Activated gamma-delta T cell (primary cell): ENCODE measurements around the gene CHSY3.

Experiments used
- DNase-seq: peaks from one replicate; lab custom pipeline; 2025; lab: John Stamatoyannopoulos, UW

CHSY3 gene

DNA sequence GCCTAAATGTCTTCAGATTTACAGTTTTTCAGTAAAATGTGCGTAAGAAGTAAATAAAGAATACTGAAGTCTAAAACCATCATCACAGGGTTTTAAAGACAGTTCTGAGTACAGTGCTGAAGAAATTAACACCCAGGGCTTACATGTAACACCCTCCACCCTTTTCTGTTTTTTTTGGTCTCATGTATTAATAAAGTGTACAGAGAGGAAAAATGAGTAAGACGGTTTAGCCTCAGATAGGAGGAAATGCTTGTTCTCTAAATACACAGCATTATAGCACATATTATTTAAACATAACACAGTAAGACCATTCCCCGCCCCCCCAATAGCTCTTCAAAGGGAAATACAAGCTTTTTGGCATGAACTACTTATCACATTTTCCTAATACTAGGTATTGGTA lies 119.3 kb downstream of the CHSY3 start:
- no peak for DNase-seq

DNA sequence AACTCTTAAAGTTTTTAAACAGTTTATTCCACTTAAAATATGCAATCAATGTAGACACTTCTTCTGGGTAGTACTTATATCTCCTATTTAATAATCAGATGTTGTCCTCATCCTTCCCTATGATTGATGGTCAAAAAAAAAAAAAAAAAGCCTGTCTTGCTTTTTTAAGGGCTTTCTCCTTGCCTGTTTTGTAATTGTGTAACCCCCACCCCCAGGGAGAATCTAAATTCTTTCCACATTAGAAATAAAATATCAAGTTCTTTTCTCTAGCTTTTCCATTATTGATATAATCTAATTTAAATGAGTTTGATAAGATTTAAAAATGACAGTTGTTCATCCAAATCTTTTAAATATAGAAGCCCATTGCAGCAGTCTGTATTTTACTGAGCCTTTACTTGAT lies 119.7 kb downstream of the CHSY3 start:
- DNase-seq = no peak

DNA sequence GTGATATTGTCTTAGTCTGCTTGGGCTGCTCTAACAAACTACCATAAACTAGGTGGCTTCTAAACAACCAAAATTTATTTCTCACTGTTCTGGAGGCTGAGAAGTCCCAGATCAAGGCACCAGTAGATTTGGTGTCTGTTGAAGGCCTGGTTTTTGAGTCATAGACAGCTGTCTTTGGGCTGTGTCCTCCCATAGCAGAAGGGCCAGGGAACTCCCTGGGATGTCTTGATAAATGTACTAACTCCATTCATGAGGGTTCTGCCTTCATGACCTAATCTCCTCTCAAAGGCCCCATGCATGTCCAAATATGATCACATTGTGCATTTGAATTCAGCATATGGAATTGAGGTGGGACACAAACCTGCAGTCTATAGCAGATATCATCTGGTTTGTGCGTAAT lies 121.2 kb downstream of the CHSY3 start:
- DNase-seq = no peak

DNA sequence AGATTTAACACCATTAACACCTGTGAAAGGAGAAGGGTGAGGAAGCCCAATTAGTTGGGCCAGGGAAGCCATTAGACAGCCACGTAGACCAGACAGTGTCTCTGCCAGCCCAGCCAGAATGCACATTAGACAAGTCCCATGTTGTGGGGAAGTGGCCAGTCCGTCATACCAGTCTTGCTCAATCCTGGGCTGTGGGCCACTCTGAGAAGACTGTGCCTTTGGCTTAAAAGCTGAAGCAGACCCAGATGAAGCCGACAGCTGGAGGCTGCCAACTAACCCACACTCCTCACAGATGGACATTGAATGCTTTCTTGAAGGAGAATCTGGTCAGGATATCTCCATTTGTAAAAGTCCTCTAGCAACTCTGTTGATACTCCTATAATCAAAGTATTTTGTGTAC lies 128.5 kb downstream of the CHSY3 start:
- no peak for DNase-seq

DNA sequence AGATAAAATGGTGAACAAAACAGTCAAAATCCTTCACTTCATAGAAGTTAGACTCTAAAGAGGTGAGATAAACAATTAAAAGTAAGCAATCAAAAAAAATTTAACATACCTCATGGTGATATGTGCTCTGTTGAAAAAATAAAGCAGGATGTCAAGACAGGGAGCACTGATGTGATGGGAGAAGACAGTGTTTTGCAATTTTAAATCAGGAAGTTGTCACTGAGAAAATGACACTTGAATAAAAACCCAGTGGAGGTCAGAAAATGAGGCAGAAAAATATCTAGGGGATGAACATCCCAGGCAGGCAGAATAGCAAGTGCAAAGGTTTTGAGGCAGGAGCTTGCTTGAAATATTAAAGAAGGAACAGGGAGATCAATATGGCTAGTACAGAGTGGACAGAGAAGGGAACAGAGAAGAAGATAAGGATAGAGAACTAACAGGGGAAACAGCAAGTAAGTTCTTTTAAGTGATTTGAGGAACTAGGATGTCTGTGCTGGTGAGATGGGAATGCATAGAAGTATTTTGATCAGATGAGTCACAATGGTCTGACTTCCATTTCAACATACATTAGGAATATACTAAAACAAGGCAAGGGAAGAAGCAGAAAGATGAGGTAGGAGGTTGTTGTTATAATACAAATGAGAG lies 130.4 kb downstream of the CHSY3 start:
- DNase-seq = no peak

DNA sequence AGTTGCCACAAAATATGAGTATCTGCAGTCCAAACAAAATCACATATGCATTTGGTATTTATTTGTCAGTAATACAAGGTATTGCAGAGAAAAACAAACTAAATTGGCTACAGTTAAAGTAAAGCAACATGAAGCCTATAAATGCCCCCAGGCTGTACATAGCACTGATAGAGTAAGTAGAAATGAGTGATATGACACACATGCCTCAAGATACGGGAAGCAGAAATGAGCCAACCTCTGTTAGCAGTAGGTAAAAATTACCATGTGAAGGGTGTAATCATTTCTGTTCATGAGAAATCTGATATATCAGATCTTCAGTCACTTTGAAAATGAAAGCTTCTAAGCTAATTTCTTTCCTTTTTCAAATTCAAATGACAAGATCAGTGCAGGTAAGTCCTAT lies 131.1 kb downstream of the CHSY3 start:
- DNase-seq = no peak

DNA sequence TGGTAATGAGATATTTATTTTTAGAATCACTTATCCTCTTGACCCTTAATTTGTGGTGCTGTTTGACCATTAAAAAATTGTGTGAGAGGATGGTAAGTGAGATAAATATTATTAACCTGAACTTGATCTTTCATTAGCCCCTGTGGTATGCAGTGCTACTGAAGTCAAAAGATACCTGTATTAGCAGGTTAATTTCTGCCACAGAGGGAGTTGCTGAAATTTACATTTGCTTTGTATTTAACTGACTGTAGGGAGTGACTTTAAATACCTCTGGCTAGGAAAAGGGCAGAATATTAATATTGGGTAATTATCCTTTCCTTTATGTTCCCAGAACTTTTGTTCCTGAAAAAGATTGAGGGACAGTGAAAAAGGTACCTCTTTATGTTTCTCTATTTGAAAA lies 133.6 kb downstream of the CHSY3 start:
- no peak for DNase-seq

DNA sequence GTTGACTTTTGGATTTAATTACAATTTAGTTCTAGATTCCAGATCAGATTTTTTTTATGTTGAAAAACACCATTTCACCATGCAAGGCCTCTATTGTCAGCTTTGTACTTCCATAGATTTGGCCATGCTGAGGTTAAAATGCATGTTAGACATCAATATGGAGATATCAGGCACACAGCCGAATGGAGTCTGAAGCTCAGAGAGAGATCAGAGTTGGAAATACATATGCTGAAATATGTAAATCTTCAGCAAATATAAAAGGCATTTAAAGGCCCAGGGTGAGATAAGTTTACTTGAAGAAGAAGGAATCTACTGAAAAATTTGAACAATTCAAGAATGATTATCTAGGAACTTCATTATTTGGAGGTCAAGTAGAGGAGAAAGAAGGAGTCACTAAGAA lies 139.6 kb downstream of the CHSY3 start:
- no peak for DNase-seq

DNA sequence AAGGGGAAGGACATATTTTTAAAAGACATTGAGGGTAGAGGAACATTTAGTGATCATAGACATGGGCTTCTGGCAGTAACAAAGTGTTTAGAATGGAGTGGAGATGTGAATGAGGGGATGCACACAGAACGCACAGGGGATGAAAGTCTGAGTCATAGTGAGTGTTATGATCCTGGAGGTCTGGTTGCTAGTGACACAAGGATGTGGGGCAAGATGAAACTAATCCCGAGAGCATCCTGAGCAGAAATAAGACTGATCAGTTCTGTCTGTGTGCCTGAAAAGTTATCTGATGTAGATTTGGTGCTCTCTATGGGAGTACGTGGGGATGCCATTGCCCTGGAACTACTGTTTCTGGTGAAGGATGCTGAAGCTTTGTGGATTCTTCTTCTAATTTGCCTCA lies 141.1 kb downstream of the CHSY3 start:
- no peak for DNase-seq

DNA sequence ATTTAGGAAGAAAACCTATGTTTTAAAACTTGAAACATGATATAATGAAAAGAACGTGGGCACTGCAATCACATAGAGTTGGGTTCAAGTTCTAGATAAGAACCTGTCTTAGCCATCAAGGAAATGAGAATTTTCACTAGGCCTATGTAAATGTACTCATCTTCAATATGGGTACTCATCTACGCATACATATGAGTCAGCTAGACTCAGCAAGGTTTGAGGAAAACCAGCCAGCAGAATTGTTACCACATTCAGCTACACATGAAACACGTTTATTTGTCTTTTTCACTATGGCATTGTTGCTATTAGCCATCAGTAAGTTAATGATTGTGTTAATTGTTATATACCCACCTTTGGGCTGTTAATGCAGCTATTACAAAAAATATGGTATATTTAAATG lies 146.3 kb downstream of the CHSY3 start:
- DNase-seq = no peak

DNA sequence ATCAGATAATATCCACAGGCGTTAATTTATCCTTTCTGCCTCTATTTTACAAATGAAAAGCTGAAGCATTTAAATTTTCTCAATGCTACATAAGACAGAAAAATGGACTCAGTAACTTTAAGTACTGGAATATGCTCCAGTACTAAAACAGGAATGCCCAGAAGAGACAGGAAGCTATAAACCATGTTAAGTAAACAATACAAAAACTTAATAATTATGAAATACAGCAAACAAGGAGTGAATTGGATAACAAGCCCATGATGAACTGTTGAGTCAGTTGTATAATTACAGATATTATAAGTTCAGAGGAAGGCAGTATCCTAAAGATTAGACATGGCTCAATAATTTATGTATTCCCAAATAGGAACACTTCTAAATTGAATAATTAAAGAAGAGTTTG lies 148.5 kb downstream of the CHSY3 start:
- no peak for DNase-seq

DNA sequence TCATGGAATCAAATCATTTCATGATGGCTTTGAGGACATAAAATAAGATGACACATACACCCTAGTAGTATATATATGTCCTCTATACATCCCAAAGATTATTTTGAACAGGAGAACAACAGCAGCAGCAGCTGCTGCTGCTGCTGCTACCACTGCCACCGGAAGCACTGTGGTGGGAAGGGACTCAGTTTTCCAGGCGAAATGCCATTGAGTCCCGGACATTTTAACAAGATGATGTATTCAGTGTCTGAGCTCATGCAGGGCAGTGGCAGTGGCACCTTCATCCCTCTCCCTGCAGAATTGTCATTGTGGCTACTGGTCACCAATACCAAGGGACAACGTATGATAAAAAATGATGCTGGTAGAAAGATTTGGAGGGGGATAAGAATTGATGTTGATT lies 151.3 kb downstream of the CHSY3 start:
- no peak for DNase-seq

DNA sequence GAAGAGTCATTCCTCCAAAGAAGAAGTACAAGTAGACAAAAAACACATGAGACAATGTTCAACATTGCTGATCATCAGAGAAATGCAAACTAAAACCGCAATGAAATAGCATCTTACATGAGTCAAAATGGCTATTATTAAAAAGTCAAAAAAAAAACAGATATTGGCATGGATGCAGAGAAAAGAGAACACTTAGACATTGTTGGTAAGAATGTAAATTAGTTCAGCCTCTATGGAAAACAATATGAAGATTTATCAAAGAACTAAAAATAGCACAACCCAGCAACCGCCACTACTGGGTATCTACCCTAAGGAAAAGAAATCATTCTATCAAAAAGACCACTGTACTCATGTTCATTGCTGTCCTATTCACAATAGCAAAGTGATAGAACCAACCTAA lies 157.5 kb downstream of the CHSY3 start:
- no peak for DNase-seq

DNA sequence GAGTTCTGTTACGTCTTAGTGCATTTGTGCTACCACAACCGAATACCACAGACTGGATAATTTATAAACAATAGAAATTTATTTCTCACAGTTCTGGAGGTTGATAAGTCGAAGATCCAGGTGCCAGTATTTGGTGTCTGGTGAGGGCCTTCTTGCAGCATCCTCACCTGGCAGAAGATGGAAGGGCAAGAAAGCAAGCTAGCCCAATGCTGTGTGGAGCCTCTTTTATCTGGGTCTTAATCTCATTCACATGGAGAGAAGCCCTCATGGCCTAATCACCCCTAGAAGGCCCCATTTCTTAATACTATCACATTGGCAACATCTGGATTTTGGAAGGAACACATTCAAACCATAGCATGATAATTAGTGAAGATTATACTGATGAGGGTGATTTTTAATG lies 159.3 kb downstream of the CHSY3 start:
- no peak for DNase-seq

DNA sequence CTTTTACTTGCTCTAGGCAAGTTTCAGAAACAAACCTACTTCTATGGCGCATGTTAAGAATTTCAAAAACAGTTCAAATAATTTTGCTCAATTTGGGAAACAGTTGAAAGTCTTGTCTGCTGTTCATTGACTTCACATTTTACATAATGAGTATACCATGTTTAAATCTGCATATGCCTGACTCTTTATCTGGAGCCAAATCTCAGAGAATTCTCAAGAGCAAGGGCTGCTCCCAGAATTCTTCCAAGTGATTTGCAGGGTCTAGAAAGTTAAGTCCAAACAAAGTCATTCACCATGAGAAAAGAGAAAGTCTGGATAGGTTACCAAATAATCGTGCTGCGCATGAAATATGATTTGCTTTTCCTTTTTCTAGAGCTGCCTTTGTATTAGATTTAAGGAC lies 160.2 kb downstream of the CHSY3 start:
- no peak for DNase-seq

DNA sequence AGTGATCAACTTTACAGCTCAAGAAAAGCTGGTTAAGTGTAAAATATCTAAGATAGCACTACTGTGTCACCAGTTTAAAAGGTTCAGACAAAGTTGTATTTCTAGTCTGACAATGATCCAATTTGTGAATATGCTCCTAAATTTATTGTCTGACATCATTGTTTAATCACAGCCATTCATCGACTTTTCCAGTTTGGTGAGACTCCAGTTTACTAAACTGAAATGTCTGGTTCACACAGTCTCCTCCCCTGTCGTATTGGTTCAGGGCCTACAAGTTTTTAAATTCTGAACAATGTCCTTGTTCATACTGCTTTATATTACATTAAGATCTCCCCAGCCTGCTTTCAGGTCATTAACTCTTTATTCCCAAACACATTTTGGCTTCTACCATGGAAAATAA lies 161.4 kb downstream of the CHSY3 start:
- no peak for DNase-seq

DNA sequence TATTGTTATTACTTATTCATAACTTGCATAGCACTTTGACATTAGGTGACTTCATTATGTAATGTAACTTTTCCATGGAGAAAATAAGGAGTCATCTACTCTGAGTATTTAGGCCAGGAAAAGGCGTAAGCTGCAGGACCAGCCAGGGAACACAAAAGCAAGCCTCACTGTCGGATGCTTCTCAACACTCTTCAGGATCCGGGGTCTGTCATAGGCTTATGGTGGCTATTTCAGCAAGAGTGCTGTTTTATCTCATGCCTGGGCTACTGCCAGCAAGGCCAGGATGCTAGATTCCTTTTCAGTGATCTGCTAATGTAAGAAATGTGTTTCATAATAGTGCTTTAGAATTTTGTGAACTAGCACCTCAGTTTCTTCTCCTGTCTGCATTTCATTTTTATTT lies 162.4 kb downstream of the CHSY3 start:
- DNase-seq = no peak

DNA sequence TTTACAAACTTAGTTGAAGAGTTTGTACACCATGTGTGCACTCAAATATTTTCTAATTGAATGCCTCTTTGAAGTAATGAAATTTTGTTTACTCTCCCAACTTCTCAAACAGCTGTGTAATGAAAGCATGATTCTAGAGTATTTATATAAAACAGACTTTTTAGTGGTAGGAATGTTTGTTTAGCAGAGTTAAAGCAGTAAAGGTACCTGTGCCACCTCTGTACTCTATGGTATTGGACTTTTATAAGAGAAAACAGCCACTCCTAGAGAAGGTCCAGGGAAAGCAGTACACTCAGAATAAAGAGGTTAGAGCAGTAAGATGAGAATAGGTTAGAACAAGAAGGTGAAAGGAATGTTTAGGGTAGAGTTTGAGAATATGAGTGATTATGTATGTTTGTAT lies 163.1 kb downstream of the CHSY3 start:
- no peak for DNase-seq

DNA sequence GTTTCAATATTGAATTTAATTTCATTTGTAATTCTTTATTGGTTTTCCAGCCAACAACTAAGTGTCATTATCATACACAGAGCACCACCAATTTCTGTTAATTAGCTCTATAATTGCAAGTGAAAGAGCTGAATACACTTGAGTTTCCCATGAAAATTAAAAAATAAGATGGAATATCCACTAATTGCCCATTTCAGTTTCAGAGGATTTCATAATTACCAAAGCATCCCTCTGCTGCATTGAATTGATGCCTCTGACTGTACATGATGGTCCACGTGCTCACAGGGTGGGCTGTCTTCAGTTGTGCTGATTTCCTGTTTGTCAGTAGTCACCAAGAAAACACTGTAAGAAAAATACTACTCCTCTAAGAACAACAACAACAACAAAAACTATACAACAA lies 163.8 kb downstream of the CHSY3 start:
- no peak for DNase-seq

DNA sequence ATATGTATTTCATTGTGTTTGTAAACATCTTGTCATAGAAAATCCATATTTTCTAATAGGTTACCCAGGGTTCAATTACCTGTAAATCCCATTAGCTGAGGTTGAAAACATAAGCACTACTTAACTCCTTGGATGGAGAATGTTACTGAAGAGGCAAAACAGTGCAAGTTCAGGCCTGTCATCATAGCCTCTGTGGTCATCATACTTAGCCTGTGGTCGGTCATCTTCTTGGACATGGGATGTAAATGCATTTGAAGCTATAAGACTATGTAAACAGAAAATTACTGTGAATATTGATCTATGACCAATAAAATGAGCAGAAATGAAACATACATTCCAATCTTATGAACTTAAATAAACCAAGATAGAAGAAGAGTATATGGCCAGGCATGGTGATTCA lies 164.7 kb downstream of the CHSY3 start:
- no peak for DNase-seq

DNA sequence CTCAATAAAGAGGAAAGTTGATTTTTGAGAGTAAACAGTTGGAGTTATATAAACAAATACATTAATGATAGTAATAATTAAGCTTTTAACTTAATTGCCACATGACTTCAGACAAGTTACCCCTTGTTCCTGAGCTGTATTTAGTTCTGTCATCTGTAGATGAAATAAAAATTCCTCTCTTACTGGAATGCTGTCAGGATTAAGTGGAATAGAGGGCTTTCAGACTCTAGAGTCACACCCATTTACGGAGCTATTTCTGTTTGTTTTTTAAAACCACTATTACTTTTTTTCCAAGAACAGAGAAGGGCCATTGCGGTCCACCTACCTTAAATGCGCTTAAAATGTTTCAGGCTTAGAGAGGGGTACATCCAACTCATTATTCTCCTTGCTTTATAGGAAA lies 170.6 kb downstream of the CHSY3 start:
- DNase-seq = no peak

DNA sequence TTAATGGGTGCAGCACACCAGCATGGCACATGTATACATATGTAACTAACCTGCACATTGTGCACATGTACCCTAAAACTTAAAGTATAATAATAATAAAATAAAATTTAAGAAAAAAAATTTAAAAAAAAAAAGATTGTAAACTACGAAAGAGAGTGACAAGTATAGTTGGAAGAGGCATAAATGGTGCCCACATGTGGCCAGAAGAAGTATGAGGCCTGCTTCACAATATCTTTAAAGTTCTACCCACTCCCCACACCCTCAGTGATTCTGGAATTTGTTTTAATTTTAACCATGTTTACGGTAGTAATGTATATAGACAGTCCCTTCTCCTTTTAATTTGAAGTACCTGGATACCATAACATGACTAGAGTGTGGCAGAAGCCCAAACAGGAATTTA lies 172.7 kb downstream of the CHSY3 start:
- no peak for DNase-seq

DNA sequence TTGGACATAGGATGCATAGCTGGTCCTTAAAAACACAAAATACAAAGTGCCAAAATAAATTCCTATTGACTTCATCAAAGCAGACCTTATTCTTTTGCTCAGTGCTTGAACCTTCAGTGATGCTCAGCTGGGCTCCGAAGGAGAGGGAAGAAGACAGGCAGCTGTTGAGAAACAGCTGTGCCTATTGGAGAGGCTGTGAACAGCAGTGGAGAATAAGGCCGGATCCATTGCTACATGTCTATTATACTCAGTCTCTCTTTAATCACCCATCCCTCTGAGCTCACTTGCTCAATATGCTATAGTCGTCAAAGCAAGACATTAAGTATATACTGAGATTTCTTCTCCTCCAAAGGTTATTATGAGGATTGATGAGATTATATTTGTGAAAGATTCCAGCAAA lies 174.4 kb downstream of the CHSY3 start:
- no peak for DNase-seq

DNA sequence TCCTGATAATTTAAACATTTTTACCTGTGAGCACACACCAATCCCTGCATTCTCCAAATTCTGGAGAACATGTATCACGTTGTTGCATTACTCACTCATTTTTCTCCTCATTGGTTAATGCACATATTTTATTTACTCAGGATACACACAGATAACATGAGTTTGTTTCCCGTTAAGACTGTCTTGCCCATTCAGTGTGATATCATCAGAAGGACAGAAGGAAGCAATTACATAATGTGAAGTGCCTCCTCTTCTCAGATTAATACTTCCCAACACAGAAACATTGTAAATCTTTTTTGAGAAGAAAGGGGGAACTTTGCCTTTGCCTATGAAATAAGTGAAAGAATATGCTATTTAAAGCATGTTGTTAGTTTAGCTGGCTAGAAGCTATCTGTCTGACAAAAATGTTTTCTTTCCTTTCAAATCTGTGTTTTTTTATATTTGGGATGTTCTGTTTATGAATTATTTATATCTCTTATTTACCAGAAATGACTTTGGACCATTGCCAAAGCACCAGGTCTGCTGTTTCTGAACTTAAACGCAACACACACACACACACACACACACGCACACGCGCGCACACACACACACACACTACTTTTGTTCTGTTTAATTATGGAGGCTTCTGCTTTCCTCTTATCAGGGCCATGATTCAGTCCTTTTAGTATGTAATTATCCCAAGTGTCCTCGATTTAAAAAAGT lies 186.5 kb downstream of the CHSY3 start:
- no peak for DNase-seq
